Fibroblast of peridontal ligament (primary cell): Measurements from ENCODE around the gene KIRREL3.
A peak's percentile ranks its signal among the peaks of the same experiment; 100 is the strongest.

Experiments used
- DNase-seq: peaks from one replicate; pipeline ENCODE4 v3.0.0-alpha.2; 2010; ENCODE audit errors: extremely low read depth

The KIRREL3 gene

GRCh38 chr11:126534141-126534805 is 466.3 kb downstream of the KIRREL3 start:
- no peak for DNase-seq

GRCh38 chr11:126533560-126533959 is 467.0 kb downstream of the KIRREL3 start:
- no peak for DNase-seq

GRCh38 chr11:126530416-126530815 is 470.2 kb downstream of the KIRREL3 start:
- DNase-seq: no peak

GRCh38 chr11:126529037-126529436 is 471.5 kb downstream of the KIRREL3 start:
- DNase-seq: no peak

- no peak for DNase-seq
Measured at GRCh38 chr11:126528075-126528474, 472.5 kb downstream of the KIRREL3 start.

GRCh38 chr11:126527651-126528050 is 472.9 kb downstream of the KIRREL3 start:
- no peak for DNase-seq

GRCh38 chr11:126526471-126526870 is 474.1 kb downstream of the KIRREL3 start:
- DNase-seq: no peak

GRCh38 chr11:126525702-126526101 is 474.9 kb downstream of the KIRREL3 start:
- no peak for DNase-seq

GRCh38 chr11:126525216-126525615 is 475.4 kb downstream of the KIRREL3 start:
- no peak for DNase-seq

- DNase-seq: no peak
Measured at GRCh38 chr11:126523441-126524205, 476.9 kb downstream of the KIRREL3 start.

GRCh38 chr11:126522606-126523005 is 478.0 kb downstream of the KIRREL3 start:
- DNase-seq: no peak

- DNase-seq: peak; percentile 8
Measured at GRCh38 chr11:126522152-126522551, 478.4 kb downstream of the KIRREL3 start.

GRCh38 chr11:126521196-126521595 is 479.4 kb downstream of the KIRREL3 start:
- DNase-seq: no peak

GRCh38 chr11:126519764-126520734 is 480.5 kb downstream of the KIRREL3 start:
- DNase-seq: no peak

- DNase-seq: no peak
Measured at GRCh38 chr11:126518972-126519690, 481.4 kb downstream of the KIRREL3 start.

GRCh38 chr11:126518071-126518971 is 482.2 kb downstream of the KIRREL3 start:
- no peak for DNase-seq

GRCh38 chr11:126515501-126515900 is 485.1 kb downstream of the KIRREL3 start:
- no peak for DNase-seq

- DNase-seq: peak; percentile 10
Measured at GRCh38 chr11:126514061-126514693, 486.4 kb downstream of the KIRREL3 start.

- no peak for DNase-seq
Measured at GRCh38 chr11:126512741-126513715, 487.5 kb downstream of the KIRREL3 start.
